PFSK-1 (cell line): ENCODE measurements around the gene CALU.
A peak's percentile ranks its signal among the peaks of the same experiment; 100 is the strongest.

ENCODE experiments used
- FOXP2 ChIP-seq: optimal IDR thresholded peaks from 2 replicates; pipeline ENCODE3; 2011; ENCODE audit warnings: borderline replicate concordance, control low read depth, inconsistent platforms; ENCODE audit not compliant: insufficient read depth; ENCODE audit errors: extremely low read length, extremely low read depth
- POLR2AphosphoS5 ChIP-seq: IDR thresholded peaks from 2 replicates; pipeline ENCODE4 v1.6.1; 2012; ENCODE audit warnings: low read depth, mild to moderate bottlenecking, control low read depth, low read length, moderate library complexity
- SIN3A ChIP-seq: IDR thresholded peaks from 2 replicates; pipeline ENCODE4 v1.6.1; 2012; ENCODE audit warnings: mild to moderate bottlenecking, low read length, moderate library complexity, borderline replicate concordance; ENCODE audit not compliant: insufficient read depth
- TAF1 ChIP-seq: IDR thresholded peaks from 2 replicates; pipeline ENCODE4 v1.6.1; 2012; ENCODE audit warnings: low read length, control low read depth, borderline replicate concordance; ENCODE audit not compliant: insufficient read depth
- TF ChIP-seq, protein P1 (sequence below), 2 experiments: IDR thresholded peaks; 2 replicates each; pipeline versions ENCODE4 v1.6.1 to v1.8.0; 2011 to 2012; ENCODE audit warnings: low read depth in 2 of 2, low read length in 2 of 2, control low read depth in 1 of 2, inconsistent platforms in 1 of 2, mild to moderate bottlenecking in 1 of 2, moderate library complexity in 1 of 2; ENCODE audit not compliant: insufficient read depth in 1 of 2

Gene CALU

DNA sequence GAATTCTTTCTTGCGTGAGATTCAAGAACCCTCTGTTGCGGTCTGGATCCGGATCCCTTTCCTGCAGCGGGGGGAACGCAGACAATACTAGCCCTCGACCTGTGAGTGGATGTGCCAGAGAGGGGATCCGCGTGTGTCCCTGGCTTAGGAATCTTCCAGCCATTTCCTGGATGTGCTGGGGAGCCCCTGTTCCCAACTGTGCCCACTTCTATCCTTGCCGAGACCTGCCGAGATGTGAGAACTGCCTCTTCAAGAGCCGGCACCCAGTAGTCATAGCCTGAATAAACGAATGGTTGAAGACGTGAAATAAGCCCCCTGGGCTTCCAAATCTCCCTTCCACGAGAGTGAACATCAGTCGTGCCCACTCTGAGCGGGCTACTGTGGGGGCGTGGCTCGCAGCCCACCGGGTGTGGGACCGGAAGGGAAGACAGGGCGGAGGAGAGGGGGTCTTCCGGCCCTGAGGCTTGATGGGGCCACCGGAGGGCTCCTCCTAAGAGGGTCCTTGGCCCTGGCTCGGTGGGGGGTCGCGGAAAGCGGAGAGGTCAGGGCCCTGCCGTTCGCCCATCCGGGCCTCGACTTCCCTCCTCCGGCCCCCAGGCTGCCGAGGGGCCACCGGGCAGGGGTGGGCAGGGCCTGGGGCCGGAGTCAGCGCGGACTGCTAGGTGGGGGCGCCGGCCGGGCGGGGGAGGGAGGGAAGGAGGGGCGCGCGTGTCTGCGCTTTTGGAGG is 51.3 kb downstream of the CALU start:
- TF ChIP-seq POLR2AphosphoS5 (no peak), FOXP2 (no peak), SIN3A (no peak), TAF1 (no peak)
- TF ChIP-seq, protein P1, sequence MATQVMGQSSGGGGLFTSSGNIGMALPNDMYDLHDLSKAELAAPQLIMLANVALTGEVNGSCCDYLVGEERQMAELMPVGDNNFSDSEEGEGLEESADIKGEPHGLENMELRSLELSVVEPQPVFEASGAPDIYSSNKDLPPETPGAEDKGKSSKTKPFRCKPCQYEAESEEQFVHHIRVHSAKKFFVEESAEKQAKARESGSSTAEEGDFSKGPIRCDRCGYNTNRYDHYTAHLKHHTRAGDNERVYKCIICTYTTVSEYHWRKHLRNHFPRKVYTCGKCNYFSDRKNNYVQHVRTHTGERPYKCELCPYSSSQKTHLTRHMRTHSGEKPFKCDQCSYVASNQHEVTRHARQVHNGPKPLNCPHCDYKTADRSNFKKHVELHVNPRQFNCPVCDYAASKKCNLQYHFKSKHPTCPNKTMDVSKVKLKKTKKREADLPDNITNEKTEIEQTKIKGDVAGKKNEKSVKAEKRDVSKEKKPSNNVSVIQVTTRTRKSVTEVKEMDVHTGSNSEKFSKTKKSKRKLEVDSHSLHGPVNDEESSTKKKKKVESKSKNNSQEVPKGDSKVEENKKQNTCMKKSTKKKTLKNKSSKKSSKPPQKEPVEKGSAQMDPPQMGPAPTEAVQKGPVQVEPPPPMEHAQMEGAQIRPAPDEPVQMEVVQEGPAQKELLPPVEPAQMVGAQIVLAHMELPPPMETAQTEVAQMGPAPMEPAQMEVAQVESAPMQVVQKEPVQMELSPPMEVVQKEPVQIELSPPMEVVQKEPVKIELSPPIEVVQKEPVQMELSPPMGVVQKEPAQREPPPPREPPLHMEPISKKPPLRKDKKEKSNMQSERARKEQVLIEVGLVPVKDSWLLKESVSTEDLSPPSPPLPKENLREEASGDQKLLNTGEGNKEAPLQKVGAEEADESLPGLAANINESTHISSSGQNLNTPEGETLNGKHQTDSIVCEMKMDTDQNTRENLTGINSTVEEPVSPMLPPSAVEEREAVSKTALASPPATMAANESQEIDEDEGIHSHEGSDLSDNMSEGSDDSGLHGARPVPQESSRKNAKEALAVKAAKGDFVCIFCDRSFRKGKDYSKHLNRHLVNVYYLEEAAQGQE (IDR thresholded peaks at IDR 0.05; ENCODE audit: insufficient read depth in 1 of 2, low read depth in 2 of 2, low read length in 2 of 2), result no peak

DNA sequence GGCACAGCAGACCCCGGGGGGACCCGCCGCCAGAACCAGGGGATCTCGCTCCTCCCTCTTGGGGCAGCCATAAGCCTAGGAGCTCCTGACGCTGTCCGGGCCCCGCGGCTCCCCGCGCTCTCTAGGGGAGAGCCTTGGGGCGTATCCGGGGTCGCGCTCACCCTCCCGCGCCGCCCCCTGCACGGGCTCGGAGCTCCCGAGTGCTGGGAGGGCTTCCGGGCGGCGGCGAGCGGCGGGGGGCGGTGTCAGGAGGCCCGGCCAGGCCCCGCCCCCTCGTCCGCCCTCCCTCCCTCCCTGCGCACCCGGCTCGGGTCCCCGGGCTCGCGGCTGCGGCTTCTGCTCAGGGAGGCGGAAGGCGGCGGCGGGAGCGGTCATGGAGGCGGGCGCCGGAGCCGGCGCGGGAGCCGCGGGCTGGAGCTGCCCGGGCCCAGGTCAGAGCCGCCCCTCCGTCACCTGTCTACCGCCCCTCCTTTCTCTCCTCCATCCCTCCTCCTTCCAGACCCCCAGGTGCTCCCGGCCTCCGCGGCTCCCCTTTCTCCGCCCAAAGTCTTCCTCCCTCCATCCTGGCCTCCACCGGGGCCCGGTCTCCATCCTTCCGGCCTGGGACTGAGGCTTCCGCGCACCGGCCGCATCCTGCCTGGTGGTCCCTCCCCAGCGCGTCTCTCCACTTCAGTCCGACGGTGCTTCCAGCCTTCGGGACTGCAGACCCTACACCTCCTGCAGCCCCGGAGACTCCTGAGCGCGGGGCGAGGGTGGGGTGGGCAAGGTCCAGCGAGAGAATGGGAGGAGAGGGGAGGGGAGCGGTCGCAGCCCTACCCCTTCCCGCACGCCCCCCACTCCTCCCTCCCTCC is 52.2 kb downstream of the CALU start, which contains the start of gene CCDC136:
CCDC136 (plus strand) TSS at position 848 of the 851 bp plus-strand sequence. CDS start 444 bp downstream, outside the sequence.
- TF ChIP-seq, protein P1 (IDR thresholded peaks at IDR 0.05; ENCODE audit: insufficient read depth in 1 of 2, low read depth in 2 of 2, low read length in 2 of 2), result no peak
- peak; percentile 36; the same call in 1 of the 2 replicates for TF ChIP-seq POLR2AphosphoS5
- peak; percentile 34 for TF ChIP-seq FOXP2

DNA sequence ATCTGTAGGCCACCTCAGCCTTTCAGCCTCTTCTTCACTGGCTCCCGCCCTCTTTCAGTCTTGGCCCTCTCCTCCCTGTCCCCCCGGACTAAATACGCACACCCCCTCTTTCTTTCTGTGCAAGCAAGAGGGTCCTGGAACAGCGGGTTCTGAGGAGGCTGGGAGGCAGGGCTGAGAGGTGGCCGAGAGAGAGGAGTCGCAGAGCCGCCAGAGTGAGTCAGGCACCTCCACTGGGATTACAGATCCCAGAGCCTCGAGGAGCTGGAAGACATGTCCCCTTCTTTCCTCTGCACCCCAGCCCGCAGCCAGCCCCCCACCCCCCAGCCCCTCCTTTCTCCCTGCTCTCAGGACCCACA is 52.8 kb downstream of the CALU start:
- TF ChIP-seq FOXP2, result no peak
- TF ChIP-seq, protein P1 (IDR thresholded peaks at IDR 0.05; ENCODE audit: insufficient read depth in 1 of 2, low read depth in 2 of 2, low read length in 2 of 2), result no peak
- TF ChIP-seq POLR2AphosphoS5, result no peak
- no peak for TF ChIP-seq SIN3A
- no peak for TF ChIP-seq TAF1

DNA sequence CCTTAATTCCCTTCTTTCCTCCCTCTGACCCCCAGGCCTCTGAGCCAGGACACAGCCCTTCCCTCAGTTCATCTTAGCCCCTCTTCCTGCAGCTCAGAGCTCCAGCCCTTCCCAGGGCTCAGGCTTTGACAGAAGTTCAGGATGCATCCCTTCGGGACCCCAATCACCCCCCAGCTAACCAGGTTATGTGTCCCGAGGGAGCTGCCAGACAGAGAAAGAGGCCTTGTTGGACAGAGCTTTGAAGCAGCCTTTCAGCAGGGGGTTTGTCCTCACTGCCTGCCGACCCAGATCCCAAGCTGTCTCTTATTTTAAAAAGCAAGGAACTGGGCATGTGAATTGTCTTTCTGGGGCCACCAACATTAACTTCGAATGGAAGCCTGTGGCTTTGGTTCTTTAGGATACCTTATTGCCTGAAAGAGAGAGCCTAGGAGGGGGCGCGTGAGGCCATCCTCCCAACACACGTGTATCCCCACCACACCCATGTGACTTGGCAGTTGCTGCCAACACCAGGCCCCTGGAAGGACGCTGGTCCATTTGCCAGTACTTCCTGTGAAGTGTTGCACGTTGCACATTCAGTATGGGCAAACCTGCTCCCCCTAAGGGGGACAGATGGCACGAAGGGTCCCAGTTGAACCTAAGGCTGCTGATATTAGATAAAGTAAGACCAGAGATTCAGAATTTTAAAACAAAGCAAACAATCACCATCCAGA is 53.5 kb downstream of the CALU start:
- TF ChIP-seq SIN3A (no peak), POLR2AphosphoS5 (no peak), FOXP2 (no peak)
- TF ChIP-seq, protein P1 (IDR thresholded peaks at IDR 0.05; ENCODE audit: insufficient read depth in 1 of 2, low read depth in 2 of 2, low read length in 2 of 2), result no peak
